GM12878 (cell line): ENCODE results near the gene BCAP31. TPM values are rescaled to one million over a fixed set of nuclear protein-coding genes. Genes with fewer than 3 reads are reported as not detected.

Source experiments
- ATAC-seq: fragments of 200-7000 bp; cut with Tn5 transposase; 3 replicates; pipeline ENCODE4 v1.9.1; 2020; ENCODE audit warnings: mild to moderate bottlenecking, moderate library complexity
- BruUV-seq: library from RNA; stranded (reverse); fragments of 400-500 nt; replicated peaks from 2 replicates; lab custom pipeline; 2021; lab: Mats Ljungman, UMichigan
- CTCF ChIA-PET: fragments of 300-600 bp; sonication (Branson Sonifier 250); formaldehyde crosslinking; extraction: SDS; loops from one replicate; lab custom pipeline; 2021; ENCODE audit warnings: inconsistent platforms; lab: Yijun Ruan, JAX
- POLR2A ChIA-PET: fragments of 350-600 bp; formaldehyde crosslinking; extraction: SDS; loops from one replicate; lab custom pipeline; 2021; ENCODE audit warnings: inconsistent platforms; lab: Charles Lee
- RAD21 ChIA-PET: fragments of 300-600 bp; sonication (Branson Sonifier 250); formaldehyde crosslinking; loops from one replicate; lab custom pipeline; 2023; ENCODE audit warnings: antibody characterized with exemption; ENCODE audit not compliant: unreplicated experiment; lab: Charles Lee
- SMC1A ChIA-PET: fragments of 300-600 bp; sonication (Branson Sonifier 250); formaldehyde crosslinking; loops from one replicate; lab custom pipeline; 2023; ENCODE audit not compliant: unreplicated experiment, uncharacterized antibody; lab: Charles Lee
- DNase-seq: peaks from one replicate; pipeline ENCODE4 v3.0.0-alpha.2; 2011; ENCODE audit warnings: low read depth, low spot score
- FAIRE-seq: peaks from 3 replicates; lab custom pipeline; 2011; peaks lifted over from hg19 to GRCh38; lab: Jason Lieb, UNC
- H2AFZ ChIP-seq: 2 replicates; pipeline ENCODE4 v1.6.0; 2011; ENCODE audit warnings: low read depth, low read length, control low read depth; ENCODE audit not compliant: control insufficient read depth
- H3K27ac ChIP-seq: 2 replicates; pipeline ENCODE4 v1.5.1; 2011; ENCODE audit warnings: control low read depth; ENCODE audit not compliant: control insufficient read depth, insufficient read depth
- H3K27me3 ChIP-seq, 2 experiments: replicated peaks in 1 of 2; 2 replicates each; pipeline versions ENCODE4 v1.6.0 to v1.6.1; 2011; ENCODE audit warnings: low read length in 1 of 2; ENCODE audit not compliant: control insufficient read depth in 2 of 2, insufficient read depth in 2 of 2
- H3K36me3 ChIP-seq, 2 experiments: 2 replicates each; pipeline ENCODE4 v1.5.1; 2011; ENCODE audit warnings: low read length in 1 of 2; ENCODE audit not compliant: control insufficient read depth in 2 of 2, insufficient read depth in 2 of 2
- H3K4me1 ChIP-seq: 2 replicates; pipeline ENCODE4 v1.6.1; 2011; ENCODE audit warnings: mild to moderate bottlenecking, low read length, moderate library complexity, mixed read lengths; ENCODE audit not compliant: control insufficient read depth, insufficient read depth
- H3K4me2 ChIP-seq: 2 replicates; pipeline ENCODE4 v1.6.0; 2011; ENCODE audit warnings: control low read depth; ENCODE audit not compliant: control insufficient read depth, insufficient read depth
- H3K4me3 ChIP-seq: fragments of 200-600 bp; sonication (generic); 2 replicates; pipeline ENCODE4 v1.5.1; 2016
- H3K79me2 ChIP-seq: 2 replicates; pipeline ENCODE4 v1.6.0; 2011; ENCODE audit warnings: low read length; ENCODE audit not compliant: control insufficient read depth, insufficient read depth
- H3K9ac ChIP-seq: 2 replicates; pipeline ENCODE4 v1.8.0; 2011; ENCODE audit warnings: low read length, control low read depth, mixed read lengths; ENCODE audit not compliant: control insufficient read depth, insufficient read depth
- H3K9me3 ChIP-seq: replicated peaks from 3 replicates; pipeline ENCODE4 v1.5.1; 2011; ENCODE audit warnings: mild to moderate bottlenecking, low read length; ENCODE audit not compliant: control insufficient read depth, insufficient read depth
- H4K20me1 ChIP-seq: 2 replicates; pipeline ENCODE4 v1.6.0; 2011; ENCODE audit not compliant: control insufficient read depth, insufficient read depth
- HDAC6 ChIP-seq: fragments of 200-600 bp; sonication (generic); IDR thresholded peaks from one replicate; pipeline ENCODE4 v1.8.0; 2017; ENCODE audit warnings: antibody characterized with exemption; ENCODE audit not compliant: unreplicated experiment
- MLLT1 ChIP-seq: fragments of 450-650 bp; IDR thresholded peaks from 2 replicates; pipeline ENCODE4 v1.6.1; 2016; ENCODE audit warnings: mild to moderate bottlenecking
- NFIC ChIP-seq: IDR thresholded peaks from 2 replicates; pipeline ENCODE4 v1.6.1; 2012; ENCODE audit warnings: low read depth, mild to moderate bottlenecking, inconsistent platforms, low read length, moderate library complexity
- PAX5 ChIP-seq: IDR thresholded peaks from 2 replicates; pipeline ENCODE4 v1.6.1; 2011; ENCODE audit warnings: low read depth, low read length, borderline replicate concordance
- PKNOX1 ChIP-seq: fragments of 450-650 bp; IDR thresholded peaks from 2 replicates; pipeline ENCODE4 v1.6.1; 2016; ENCODE audit warnings: mild to moderate bottlenecking
- TCF3 ChIP-seq: IDR thresholded peaks from 2 replicates; pipeline ENCODE4 v1.6.1; 2012; ENCODE audit warnings: low read depth, mild to moderate bottlenecking, low read length, borderline replicate concordance; ENCODE audit not compliant: insufficient read depth
- WRNIP1 ChIP-seq: IDR thresholded peaks from 2 replicates; pipeline ENCODE4 v1.6.1; 2011; ENCODE audit warnings: low read depth, low read length, improper control_type of control experiment, borderline replicate concordance
- ZSCAN29 ChIP-seq: fragments of 450-650 bp; IDR thresholded peaks from 2 replicates; pipeline ENCODE4 v1.6.1; 2017; ENCODE audit warnings: mild to moderate bottlenecking, moderate library complexity
- WGBS: methylation state at CpG from one replicate; pipeline ENCODE4 v1.1.6; 2016; ENCODE audit warnings: low lambda C conversion rate; ENCODE audit not compliant: insufficient replicate concordance, insufficient coverage; ENCODE audit errors: missing lambda C conversion rate; 5-methylcytosine and 5-hydroxymethylcytosine counted together
- in situ Hi-C: fragments of 300-500 bp; cut with MboI; formaldehyde crosslinking; loops from 9 replicates; pipeline ENCODE4 v1.14.3; 2018; ENCODE audit warnings: mixed read lengths
- intact Hi-C: fragments of 100-400 bp; cut with micrococcal nuclease; formaldehyde crosslinking; loops from one replicate; pipeline ENCODE4 v1.14.2; 2022; ENCODE audit not compliant: unreplicated experiment
- polyA plus RNA-seq, 11 experiments: library from polyadenylated mRNA; depleted of rRNA in 4 of 11; unstranded in 6 of 11; stranded (reverse) in 5 of 11; fragments of >200 nt; fragmentation: Nextera tagmentation in 4 of 11; fragmentation: Illumina TruSeq in 1 of 11; extraction: Ambion mirVana in 4 of 11; extraction: Trizol in 1 of 11; gene quantifications; 1 replicate in 1 of 11; 2 replicates in 10 of 11; pipeline versions ENCODE4 v1.2.1 to v1.2.3, GENCODE V29; 2011 to 2016; ENCODE audit warnings: inconsistent platforms in 2 of 11, missing spikeins in 2 of 11, low read depth in 1 of 11
- total RNA-seq, 4 experiments: library from RNA; depleted of rRNA in 3 of 4; stranded (reverse); fragments of >200 nt in 3 of 4; fragmentation: Illumina TruSeq in 1 of 4; extraction: Trizol in 1 of 4; gene quantifications; 2 replicates each; pipeline versions ENCODE4 v1.2.1 to v1.2.3, GENCODE V29; 2013 to 2021

The BCAP31 gene
- total and polyA plus RNA-seq, 10 of the 15 experiments (the other 5 are each of a cell fraction or from before 2014, with no cell fraction given) = 63.1 to 246 (median 95.6) TPM

- in situ Hi-C loops = no loop called here
- Histone ChIP-seq H3K27ac (no peak overlapping the region), H3K9ac (no peak overlapping the region), H3K27me3 (no peaks in the 10 kb centered on the region), H4K20me1 (no peaks in the 10 kb centered on the region), H2AFZ (no peak overlapping the region), H3K9me3 (peaks cover 2% of the 10 kb centered on the region; the same call in 1 of the 3 replicates), H3K36me3 (no peaks in the 10 kb centered on the region), H3K4me3 (no peak overlapping the region), H3K4me2 (no peak overlapping the region), H3K79me2 (peaks cover 6% of the 10 kb centered on the region), H3K4me1 (peaks cover 30% of the 10 kb centered on the region)
- WGBS = 62% methylated on average over 6 of the region's 6 CpGs
- ATAC-seq (no peak), FAIRE-seq (no peak), DNase-seq (no peak)
- ChIA-PET SMC1A (no interaction called here), CTCF (interaction anchor here (0.7 kb wide), 1 partner anchor 35 kb away, joined by 3 read pairs; no protein-coding TSS in a partner anchor), RAD21 (no interaction called here), POLR2A (no interaction called here)
- no TSS peak for BruUV-seq
- intact Hi-C loops = no loop called here
- TF ChIP-seq PKNOX1 (no peak), WRNIP1 (no peak), NFIC (no peak)
These were observed 3.9 kb upstream of the BCAP31 start for GRCh38 chrX:153728095-153728494.

GRCh38 chrX:153727123-153727931 is 3.1 kb upstream of the BCAP31 start:
- H3K4me1 ChIP-seq = peaks cover 30% of the 10 kb centered on the region
- TF ChIP-seq HDAC6 (no peak), TCF3 (no peak), PAX5 (no peak), ZSCAN29 (no peak), MLLT1 (peak; percentile 61)

More at GRCh38 chrX:153727123-153727931, 3.1 kb upstream of the BCAP31 start:
- peak overlapping the region; percentile 62 for H2AFZ ChIP-seq
- peaks cover 2% of the 10 kb centered on the region; the same call in 1 of the 3 replicates for H3K9me3 ChIP-seq
- H3K4me2 ChIP-seq = peak overlapping the region; percentile 52; the same call in 1 of the 2 replicates
- RAD21 ChIA-PET = interaction anchor here (1.4 kb wide), 1 partner anchor 8 kb away, joined by 3 read pairs; no protein-coding TSS in a partner anchor
- DNase-seq = no peak
- no peaks in the 10 kb centered on the region for H3K36me3 ChIP-seq
- SMC1A ChIA-PET = no interaction called here
- in situ Hi-C loops = no loop called here
- POLR2A ChIA-PET = interaction anchor here (1.1 to 1.3 kb wide), 2 partner anchors 198 to 200 kb away, joined by 4 to 6 read pairs; partner anchors contain the start of gene ARHGAP4
- no peak for ATAC-seq
- no peaks in the 10 kb centered on the region for H3K27me3 ChIP-seq
- peaks cover 13% of the 10 kb centered on the region for H3K79me2 ChIP-seq
- no peak for FAIRE-seq
- H3K9ac ChIP-seq = peak overlapping the region; percentile 38; the same call in 1 of the 2 replicates
- 58% methylated on average over 19 of the region's 23 CpGs for WGBS
- H3K4me3 ChIP-seq = no peak overlapping the region
- H4K20me1 ChIP-seq = no peaks in the 10 kb centered on the region
- CTCF ChIA-PET = interaction anchor here (1.2 to 1.4 kb wide), 2 partner anchors 9 to 60 kb away, joined by 4 to 5 read pairs; no protein-coding TSS in a partner anchor
- H3K27ac ChIP-seq = peak overlapping the region; percentile 28
- BruUV-seq = no TSS peak
- intact Hi-C loops = no loop called here
